ENCODE measurements around the gene DNAI2.

DNAI2 gene

GRCh38 chr17:74243013-74243755 lies 30.9 kb upstream of the DNAI2 start:
- POLR2A ChIA-PET, result no interaction called here
- DNase-seq (ENCODE audit: low read depth, low spot score), result no peak
- CTCF ChIA-PET, result no interaction called here
- TF ChIP-seq, protein P1, sequence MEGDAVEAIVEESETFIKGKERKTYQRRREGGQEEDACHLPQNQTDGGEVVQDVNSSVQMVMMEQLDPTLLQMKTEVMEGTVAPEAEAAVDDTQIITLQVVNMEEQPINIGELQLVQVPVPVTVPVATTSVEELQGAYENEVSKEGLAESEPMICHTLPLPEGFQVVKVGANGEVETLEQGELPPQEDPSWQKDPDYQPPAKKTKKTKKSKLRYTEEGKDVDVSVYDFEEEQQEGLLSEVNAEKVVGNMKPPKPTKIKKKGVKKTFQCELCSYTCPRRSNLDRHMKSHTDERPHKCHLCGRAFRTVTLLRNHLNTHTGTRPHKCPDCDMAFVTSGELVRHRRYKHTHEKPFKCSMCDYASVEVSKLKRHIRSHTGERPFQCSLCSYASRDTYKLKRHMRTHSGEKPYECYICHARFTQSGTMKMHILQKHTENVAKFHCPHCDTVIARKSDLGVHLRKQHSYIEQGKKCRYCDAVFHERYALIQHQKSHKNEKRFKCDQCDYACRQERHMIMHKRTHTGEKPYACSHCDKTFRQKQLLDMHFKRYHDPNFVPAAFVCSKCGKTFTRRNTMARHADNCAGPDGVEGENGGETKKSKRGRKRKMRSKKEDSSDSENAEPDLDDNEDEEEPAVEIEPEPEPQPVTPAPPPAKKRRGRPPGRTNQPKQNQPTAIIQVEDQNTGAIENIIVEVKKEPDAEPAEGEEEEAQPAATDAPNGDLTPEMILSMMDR (IDR thresholded peaks at IDR 0.05; ENCODE audit: insufficient read depth, low read length, missing control alignments), result no peak
- no peak overlapping the region for H3K4me3 ChIP-seq (ENCODE audit: low read depth, low read length)

DNA sequence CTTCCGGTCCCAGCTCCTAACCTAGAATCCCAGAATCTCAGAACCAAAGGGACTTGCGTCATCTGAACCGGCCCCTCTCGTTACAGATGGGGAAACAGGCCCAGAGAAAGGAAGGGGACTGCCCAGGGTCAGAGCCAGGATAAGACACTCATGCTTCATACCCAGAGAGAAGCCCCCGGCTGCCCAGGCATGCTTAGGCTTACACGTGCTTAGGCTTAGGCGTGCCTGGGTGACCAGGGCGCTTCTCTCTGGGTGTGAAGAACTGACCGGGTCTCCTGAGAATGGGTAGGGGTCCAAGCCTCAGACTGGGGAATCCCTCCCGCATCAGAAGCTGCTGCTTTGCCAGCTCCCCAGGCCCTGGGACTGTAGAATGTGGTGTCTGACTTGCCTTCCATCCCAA lies 29.9 kb upstream of the DNAI2 start:
- ChIA-PET POLR2A (no interaction called here), CTCF (no interaction called here)
- no peak overlapping the region for H3K4me3 ChIP-seq (ENCODE audit: low read depth, low read length)
- TF ChIP-seq, protein P1 (IDR thresholded peaks at IDR 0.05; ENCODE audit: insufficient read depth, low read length, missing control alignments), result no peak
- no peak for DNase-seq (ENCODE audit: low read depth, low spot score)

GRCh38 chr17:74244548-74244947 lies 29.5 kb upstream of the DNAI2 start:
- ChIA-PET POLR2A (no interaction called here), CTCF (no interaction called here)
- H3K4me3 ChIP-seq (ENCODE audit: low read depth, low read length), result no peak overlapping the region
- no peak for DNase-seq (ENCODE audit: low read depth, low spot score)
- TF ChIP-seq, protein P1 (IDR thresholded peaks at IDR 0.05; ENCODE audit: insufficient read depth, low read length, missing control alignments), result no peak

DNA sequence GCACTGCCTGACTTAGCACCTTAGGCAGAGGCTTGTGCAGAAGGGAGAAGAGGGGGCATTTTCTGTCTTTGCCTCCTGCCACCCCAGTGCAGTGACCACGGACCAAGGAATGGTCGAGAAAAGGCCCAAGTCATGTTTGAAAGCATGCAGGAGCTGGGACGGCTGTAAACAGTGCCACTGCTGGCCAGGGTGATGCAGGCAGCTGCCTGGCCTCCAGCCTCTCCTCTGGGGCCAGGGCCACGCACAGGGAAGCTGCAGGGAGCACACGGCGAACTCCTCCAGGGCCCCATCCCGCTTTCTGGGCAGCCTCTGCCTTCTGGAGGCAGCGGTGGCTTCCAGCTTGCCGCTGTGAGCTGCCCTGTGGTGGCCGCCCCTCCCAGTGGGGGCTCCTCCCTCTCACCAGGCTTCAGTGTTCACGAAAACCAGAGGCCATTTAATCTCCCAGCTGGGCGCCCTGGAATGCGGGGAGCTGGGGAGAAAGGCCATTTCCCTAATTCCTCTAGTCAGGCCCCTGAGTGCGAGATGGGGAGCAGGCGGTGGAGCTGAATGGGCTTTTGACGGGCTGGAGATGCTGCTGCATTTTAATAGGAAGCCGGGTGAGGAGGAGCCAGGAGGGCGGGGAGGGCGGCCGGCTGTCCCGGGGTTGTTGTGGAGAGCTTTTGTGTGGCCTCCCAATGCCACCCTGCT lies 28.7 kb upstream of the DNAI2 start:
- ChIA-PET POLR2A (no interaction called here), CTCF (no interaction called here)
- DNase-seq (ENCODE audit: low read depth, low spot score), result no peak
- H3K4me3 ChIP-seq (ENCODE audit: low read depth, low read length), result no peak overlapping the region
- TF ChIP-seq, protein P1 (IDR thresholded peaks at IDR 0.05; ENCODE audit: insufficient read depth, low read length, missing control alignments), result no peak

GRCh38 chr17:74245871-74246270 lies 28.2 kb upstream of the DNAI2 start:
- TF ChIP-seq, protein P1 (IDR thresholded peaks at IDR 0.05; ENCODE audit: insufficient read depth, low read length, missing control alignments), result no peak
- no peak overlapping the region for H3K4me3 ChIP-seq (ENCODE audit: low read depth, low read length)
- no peak for DNase-seq (ENCODE audit: low read depth, low spot score)
- POLR2A ChIA-PET, result interaction anchor here (0.6 kb wide), 1 partner anchor 1172 kb away, joined by 4 read pairs; no protein-coding TSS in a partner anchor
- CTCF ChIA-PET, result no interaction called here

- TF ChIP-seq, protein P1 (IDR thresholded peaks at IDR 0.05; ENCODE audit: insufficient read depth, low read length, missing control alignments), result no peak
- ChIA-PET POLR2A (no interaction called here), CTCF (no interaction called here)
- H3K4me3 ChIP-seq (ENCODE audit: low read depth, low read length), result no peak overlapping the region
- DNase-seq (ENCODE audit: low read depth, low spot score), result no peak
Measured at GRCh38 chr17:74249590-74250270, 24.3 kb upstream of the DNAI2 start.

All from AG04449 (cell line).